GM10847 (cell line): ENCODE data around the gene DDN.
A peak's percentile ranks its signal among the peaks of the same experiment; 100 is the strongest.

Source experiments
- POLR2A ChIP-seq: IDR thresholded peaks from 2 replicates; pipeline ENCODE4 v1.6.1; 2011; ENCODE audit not compliant: insufficient read length; ENCODE audit errors: extremely low read depth

Gene DDN

DNA sequence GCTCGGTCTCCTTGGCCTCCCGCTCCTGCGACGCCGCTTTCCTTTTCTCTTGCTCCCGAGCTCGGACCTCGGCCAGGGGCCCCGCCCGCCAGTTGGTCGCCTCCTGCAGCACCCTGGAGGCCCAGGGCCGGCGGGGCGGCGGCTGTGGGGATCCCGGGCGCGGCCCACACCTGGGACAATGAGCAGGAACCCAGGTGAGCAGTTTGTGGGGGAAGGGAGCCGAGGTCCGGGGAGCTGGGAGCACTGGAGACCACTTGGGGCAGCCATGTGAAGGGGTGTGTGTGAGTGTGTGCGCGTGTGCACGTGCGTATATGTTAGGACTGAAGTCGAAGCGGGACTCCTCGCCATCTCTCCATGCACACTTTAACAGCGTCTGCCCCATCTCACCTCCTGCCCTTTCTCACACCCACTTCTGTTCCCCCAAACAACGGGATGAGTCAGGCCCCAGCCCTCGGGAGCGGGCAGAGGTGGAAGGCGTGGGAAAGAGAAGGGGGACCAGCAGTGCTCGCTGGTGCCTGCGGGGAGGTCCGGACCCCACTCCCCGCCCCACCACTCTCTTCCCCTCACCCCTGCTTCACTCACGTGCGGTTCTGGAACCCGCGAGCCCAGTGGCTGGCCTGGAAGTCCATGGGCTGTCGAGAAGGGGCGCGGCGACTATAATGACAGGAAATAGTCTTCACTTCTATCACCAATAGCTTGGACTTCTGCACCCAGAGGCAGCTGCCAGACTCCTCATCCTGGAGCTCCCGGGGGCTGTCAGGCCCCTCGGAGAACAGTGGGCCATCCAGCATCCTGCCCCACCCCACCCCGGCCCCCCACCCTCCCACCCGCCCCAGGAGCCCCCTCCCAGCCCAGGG lies 450 bp downstream of the DDN start:
- no peak for TF ChIP-seq POLR2A

DNA sequence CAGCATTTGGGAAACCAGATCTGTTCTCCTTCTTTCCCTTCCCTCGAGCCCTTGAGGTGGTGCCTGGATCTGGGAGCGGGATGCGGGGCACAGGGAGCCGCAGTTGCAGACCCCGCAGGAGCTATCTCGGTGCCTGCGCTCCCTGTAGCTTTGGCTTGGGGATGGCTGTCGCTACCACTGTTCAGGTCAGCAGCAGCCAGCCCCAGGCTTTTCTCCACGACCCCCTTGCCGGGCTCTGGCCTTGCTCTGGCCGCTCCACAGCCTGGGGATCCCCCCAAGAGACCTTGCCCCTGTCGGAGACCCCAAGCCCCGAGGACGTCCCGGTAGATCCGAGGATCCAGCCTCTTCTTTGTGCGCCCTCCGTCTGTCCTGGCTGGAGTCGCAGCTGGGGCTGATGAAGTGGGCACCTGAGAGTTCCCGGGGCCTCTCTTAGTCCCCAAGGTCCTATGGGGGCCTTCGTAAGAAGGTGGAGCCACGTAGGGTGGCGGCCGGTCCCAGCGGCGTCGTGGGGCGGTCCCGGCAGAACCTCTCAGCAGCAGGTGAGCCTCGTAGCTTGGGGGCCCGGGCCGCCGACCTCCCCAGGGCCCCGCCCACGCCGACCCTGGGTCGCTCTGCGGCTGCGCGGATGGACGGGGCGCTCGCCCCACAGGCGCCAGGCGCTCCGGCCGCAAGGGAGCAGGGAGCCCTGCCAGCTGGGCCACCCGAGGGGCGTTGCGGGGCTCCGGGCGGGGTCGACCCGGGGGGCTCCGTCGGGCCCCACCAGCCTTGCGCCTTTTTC lies 1.3 kb downstream of the DDN start:
- TF ChIP-seq POLR2A = peak; percentile 37

GRCh38 chr12:48996794-48997718 lies 2.1 kb downstream of the DDN start:
- no peak for TF ChIP-seq POLR2A

- TF ChIP-seq POLR2A = no peak
These were observed 3.9 kb downstream of the DDN start for GRCh38 chr12:48995086-48995879.

GRCh38 chr12:48994224-48995085 lies 4.7 kb downstream of the DDN start:
- TF ChIP-seq POLR2A = no peak

- no peak for TF ChIP-seq POLR2A
These were observed 5.4 kb downstream of the DDN start for GRCh38 chr12:48993787-48994186.

DNA sequence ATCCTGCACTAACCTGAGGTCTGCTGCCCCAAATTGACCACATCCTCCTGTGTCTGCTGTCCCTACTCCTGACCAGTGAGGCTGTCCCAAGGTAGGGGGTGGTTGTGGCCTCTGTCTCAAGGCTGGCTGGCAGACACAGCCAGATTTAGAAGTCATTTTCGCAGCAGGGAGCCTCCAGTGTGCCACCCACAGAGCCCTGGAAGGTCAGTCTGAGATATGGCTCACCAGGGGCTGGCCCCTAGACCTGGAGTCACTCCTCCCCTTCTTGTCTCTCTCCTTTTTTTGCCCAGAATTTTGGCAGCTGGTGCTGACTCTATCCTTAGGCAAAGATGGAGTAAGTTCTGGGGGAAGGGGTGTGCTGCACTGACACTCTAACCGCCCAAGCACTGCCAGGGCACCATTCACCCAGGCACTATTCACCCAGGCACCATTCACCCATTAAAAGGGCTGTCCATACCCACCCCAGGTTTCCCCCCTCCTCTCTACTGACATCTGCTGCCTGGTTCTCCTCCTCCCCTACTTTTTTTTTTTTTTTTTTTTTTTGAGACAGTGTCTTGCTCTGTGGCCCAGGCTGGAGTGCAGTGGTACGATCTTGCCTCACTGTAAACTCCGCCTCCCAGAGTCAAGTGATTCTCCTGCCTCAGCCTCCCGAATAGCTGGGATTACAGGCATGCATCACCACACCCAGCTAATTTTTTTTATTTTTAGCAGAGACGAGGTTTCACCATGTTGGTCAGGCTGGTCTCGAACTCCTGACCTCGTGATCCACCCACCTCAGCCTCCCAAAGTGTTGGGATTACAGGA lies 7.7 kb downstream of the DDN start:
- no peak for TF ChIP-seq POLR2A

DNA sequence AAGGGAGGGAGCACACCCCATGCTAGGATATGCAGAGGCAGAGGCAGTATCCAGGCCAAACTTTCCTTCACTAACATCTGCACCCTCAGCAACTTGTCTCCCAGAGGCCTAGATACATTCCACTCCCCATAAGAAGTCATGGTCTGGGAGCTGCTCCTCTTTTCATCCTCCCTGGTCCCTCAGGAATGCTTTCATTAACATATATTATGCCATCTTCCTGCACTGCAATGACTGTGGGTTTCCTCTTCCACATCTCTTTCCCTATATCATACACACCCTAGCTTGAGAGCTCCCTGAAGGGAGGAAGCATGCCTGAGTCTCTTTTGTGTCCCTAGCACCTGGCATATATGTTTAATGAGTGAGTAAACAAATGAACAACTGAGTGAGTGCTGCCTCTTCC lies 8.6 kb downstream of the DDN start:
- TF ChIP-seq POLR2A = no peak

- TF ChIP-seq POLR2A = no peak
These were observed 11.0 kb downstream of the DDN start for GRCh38 chr12:48988030-48988649.

DNA sequence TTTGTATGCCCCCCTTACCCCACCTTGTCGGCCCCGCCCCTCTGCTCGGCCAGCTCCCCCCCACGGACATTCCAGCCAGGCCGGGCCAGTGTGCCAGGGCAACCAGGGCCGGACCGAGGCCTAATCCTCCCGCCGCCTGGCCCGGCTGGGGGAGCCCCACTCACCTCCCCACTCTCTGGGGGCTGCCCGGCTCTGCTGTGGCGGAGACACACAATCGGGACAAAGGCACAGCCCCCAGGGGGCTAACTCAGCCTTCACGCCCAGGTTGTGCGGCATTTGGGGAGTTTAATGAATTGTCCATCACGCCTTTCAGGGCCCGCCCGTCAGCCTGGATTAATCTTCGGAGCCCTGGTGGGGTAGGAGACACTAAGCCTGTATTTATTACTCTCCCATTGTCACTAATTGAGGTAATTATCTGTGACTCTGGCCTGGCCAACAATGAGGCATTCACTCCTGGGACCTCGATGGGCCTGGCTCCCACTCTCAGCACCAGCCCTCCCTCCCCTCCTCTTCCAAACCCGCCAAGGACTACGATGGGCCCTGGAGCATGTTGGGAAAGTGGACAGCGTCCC lies 12.4 kb downstream of the DDN start:
- TF ChIP-seq POLR2A = no peak

DNA sequence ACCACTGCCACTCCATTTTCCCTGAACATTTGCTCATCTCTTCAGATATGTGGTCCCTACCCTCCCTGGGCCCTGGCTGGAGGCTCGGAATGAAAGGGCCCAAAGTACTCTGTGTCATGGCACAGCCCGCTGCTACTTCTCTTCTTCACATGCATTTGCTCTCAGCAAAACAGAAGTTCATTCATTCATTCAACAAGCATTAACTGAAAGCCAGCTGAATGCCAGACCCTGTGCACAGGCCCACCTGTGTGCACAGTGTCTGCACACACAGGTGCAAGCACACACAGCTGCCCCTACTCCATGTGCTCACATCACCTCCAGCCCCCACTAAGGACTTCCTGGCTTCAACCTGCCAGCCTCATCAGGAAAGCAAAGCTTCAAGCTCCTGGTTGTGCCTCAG lies 13.3 kb downstream of the DDN start:
- TF ChIP-seq POLR2A = no peak

- no peak for TF ChIP-seq POLR2A
These were observed 13.7 kb downstream of the DDN start for GRCh38 chr12:48985475-48985897.

GRCh38 chr12:48982397-48983080 lies 16.6 kb downstream of the DDN start:
- no peak for TF ChIP-seq POLR2A
